Tibial nerve (tissue), 4 donors: ENCODE data around the gene EEF1AKMT3. TPM values are rescaled to one million over a fixed set of nuclear protein-coding genes. Genes with fewer than 3 reads are reported as not detected.

Source experiments
- DNase-seq, 2 donors: peaks; one replicate each; pipeline ENCODE4 v3.0.0-alpha.2; 2019; ENCODE audit warnings: low spot score in 2 of 2
- H3K27ac ChIP-seq, 4 donors: fragments of 200-600 bp; sonication (generic) in 3 of 4; one replicate each; pipeline ENCODE4 v1.5.1; 2017 to 2019; ENCODE audit warnings: mild to moderate bottlenecking in 1 of 4
- H3K27me3 ChIP-seq, 2 donors: fragments of 200-600 bp; sonication (generic) in 1 of 2; one replicate each; pipeline versions ENCODE4 v1.5.1 to v1.6.0; 2017 to 2019
- H3K36me3 ChIP-seq, 3 donors: fragments of 200-600 bp; sonication (generic); one replicate each; pipeline ENCODE4 v1.5.1; 2018 to 2019
- H3K4me1 ChIP-seq, 4 donors: fragments of 200-600 bp; sonication (generic) in 3 of 4; one replicate each; pipeline ENCODE4 v1.5.1; 2017 to 2019
- H3K4me3 ChIP-seq, 4 donors: fragments of 200-600 bp; sonication (generic) in 3 of 4; one replicate each; pipeline ENCODE4 v1.5.1; 2017 to 2019; ENCODE audit warnings: mild to moderate bottlenecking in 1 of 4, moderate library complexity in 1 of 4
- H3K9me3 ChIP-seq, 4 donors: fragments of 200-600 bp; sonication (generic) in 3 of 4; one replicate each; pipeline ENCODE4 v1.5.1; 2017 to 2019
- CTCF ChIP-seq, 5 experiments: fragments of 200-600 bp in 3 of 5; fragments of 450-650 bp in 2 of 5; sonication (generic) in 3 of 5; IDR thresholded peaks; one replicate each; pipeline ENCODE4 v1.5.1; 2016 to 2019; ENCODE audit warnings: antibody characterized with exemption in 5 of 5, mild to moderate bottlenecking in 3 of 5, moderate library complexity in 2 of 5
- EP300 ChIP-seq, 2 donors: sonication (generic); formaldehyde crosslinking; IDR thresholded peaks; one replicate each; pipeline ENCODE4 v1.6.1; 2017; ENCODE audit warnings: antibody characterized with exemption in 2 of 2, mild to moderate bottlenecking in 1 of 2
- POLR2A ChIP-seq, 2 donors: fragments of 450-650 bp; IDR thresholded peaks; one replicate each; pipeline ENCODE4 v1.6.1; 2017; ENCODE audit warnings: antibody characterized with exemption in 2 of 2, mild to moderate bottlenecking in 2 of 2, moderate library complexity in 2 of 2
- WGBS, 2 donors: methylation state at CpG; one replicate each; pipeline ENCODE4 v1.1.5; 2018; 5-methylcytosine and 5-hydroxymethylcytosine counted together
- total RNA-seq, 4 donors: library from RNA; depleted of rRNA; stranded (reverse); fragments of >200 nt; gene quantifications; one replicate each; pipeline ENCODE4 v1.1.0, GENCODE V29; 2016

Gene EEF1AKMT3
- total RNA-seq, 4 donors from 2014 or later: 8.0 to 16.3 (median 9.6) TPM

GRCh38 chr12:57762463-57762862, 10.0 kb upstream of the EEF1AKMT3 start:
- no peak for DNase-seq
- TF ChIP-seq EP300 (IDR thresholded peaks at IDR 0.05) (no peak), CTCF (IDR thresholded peaks at IDR 0.05) (no peak), POLR2A (IDR thresholded peaks at IDR 0.05) (no peak)
- 93 to 95% methylated on average over 2 of the region's 2 CpGs for WGBS, 2 donors
- peaks cover 0 to 30% (median 26%) of the 10 kb centered on the region in 4 donors for H3K4me1 ChIP-seq
- no peak overlapping the region for H3K4me3 ChIP-seq
- H3K9me3 ChIP-seq: no peaks in the 10 kb centered on the region
- H3K36me3 ChIP-seq: peaks cover 0 to 25% (median 5%) of the 10 kb centered on the region in 3 donors
- H3K27me3 ChIP-seq: peaks cover 2 to 49% of the 10 kb centered on the region in 2 donors
- no peak overlapping the region for H3K27ac ChIP-seq

GRCh38 chr12:57763881-57764661, 8.3 kb upstream of the EEF1AKMT3 start:
- Histone ChIP-seq H3K4me1 (peaks cover 0 to 30% (median 26%) of the 10 kb centered on the region in 4 donors), H3K4me3 (no peak overlapping the region), H3K27me3 (peaks cover 2 to 49% of the 10 kb centered on the region in 2 donors), H3K36me3 (peaks cover 0 to 21% (median 0%) of the 10 kb centered on the region in 3 donors), H3K27ac (no peak overlapping the region), H3K9me3 (no peaks in the 10 kb centered on the region)
- DNase-seq: no peak
- 70 to 79% methylated on average over 6 of the region's 6 CpGs for WGBS, 2 donors
- TF ChIP-seq EP300 (IDR thresholded peaks at IDR 0.05): no peak
- no peak for TF ChIP-seq CTCF (IDR thresholded peaks at IDR 0.05)
- no peak for TF ChIP-seq POLR2A (IDR thresholded peaks at IDR 0.05)

- peaks cover 0 to 24% (median 0%) of the 10 kb centered on the region in 3 donors for H3K36me3 ChIP-seq
- H3K9me3 ChIP-seq: no peaks in the 10 kb centered on the region
- WGBS, 2 donors: 24 to 37% methylated on average over 12 to 16 of the region's 17 CpGs
- peak overlapping the region; percentile 9 to 46 (median 38) for H3K4me3 ChIP-seq
- H3K27ac ChIP-seq: no peak overlapping the region
- TF ChIP-seq POLR2A (IDR thresholded peaks at IDR 0.05): no peak
- TF ChIP-seq EP300 (IDR thresholded peaks at IDR 0.05): no peak
- TF ChIP-seq CTCF (IDR thresholded peaks at IDR 0.05): no peak
- H3K27me3 ChIP-seq: peaks cover 2 to 49% of the 10 kb centered on the region in 2 donors
- DNase-seq: no peak
- H3K4me1 ChIP-seq: peaks cover 0 to 30% (median 26%) of the 10 kb centered on the region in 4 donors
Measured at GRCh38 chr12:57764662-57765002, 7.8 kb upstream of the EEF1AKMT3 start.

- Histone ChIP-seq H3K36me3 (peaks cover 0 to 29% (median 0%) of the 10 kb centered on the region in 3 donors), H3K4me1 (peaks cover 0 to 30% (median 26%) of the 10 kb centered on the region in 4 donors), H3K9me3 (no peaks in the 10 kb centered on the region), H3K4me3 (peak overlapping the region; percentile 9 to 46 (median 38)), H3K27me3 (peaks cover 2 to 49% of the 10 kb centered on the region in 2 donors), H3K27ac (no peak overlapping the region)
- TF ChIP-seq POLR2A (IDR thresholded peaks at IDR 0.05) (no peak), CTCF (IDR thresholded peaks at IDR 0.05) (peak in 1 of 5 experiments; percentile 11), EP300 (IDR thresholded peaks at IDR 0.05) (no peak)
- 0 to 3% methylated on average over 30 to 38 of the region's 60 CpGs for WGBS, 2 donors
- no peak for DNase-seq
Measured at GRCh38 chr12:57765003-57765697, 7.3 kb upstream of the EEF1AKMT3 start.
